Small intestine (tissue), 7 donors: Measurements from ENCODE around the gene C10orf105. TPM values are rescaled to one million over a fixed set of nuclear protein-coding genes. Genes with fewer than 3 reads are reported as not detected.

Experiments used
- DNase-seq, 2 donors: peaks; one replicate each; pipeline versions ENCODE4 v3.0.0 to v3.0.0-alpha.2; 2013
- FAIRE-seq: peaks from 2 replicates; lab custom pipeline; 2012; peaks lifted over from hg19 to GRCh38; lab: Jason Lieb, UNC
- H3K27ac ChIP-seq, 3 donors: one replicate each; pipeline ENCODE4 v1.5.1; 2013; ENCODE audit warnings: low read length in 2 of 3, mild to moderate bottlenecking in 2 of 3, control low read depth in 1 of 3, inconsistent platforms in 1 of 3, low read depth in 1 of 3, moderate library complexity in 1 of 3
- H3K27me3 ChIP-seq, 3 donors: one replicate each; pipeline ENCODE4 v1.6.1; 2013; ENCODE audit warnings: low read length in 3 of 3, inconsistent platforms in 1 of 3; ENCODE audit not compliant: control insufficient read depth in 3 of 3, insufficient read depth in 3 of 3
- H3K36me3 ChIP-seq, 3 donors: one replicate each; pipeline ENCODE4 v1.6.1; 2013; ENCODE audit warnings: low read length in 3 of 3, inconsistent platforms in 1 of 3, low read depth in 1 of 3, mild to moderate bottlenecking in 1 of 3, moderate library complexity in 1 of 3; ENCODE audit not compliant: control insufficient read depth in 3 of 3, insufficient read depth in 2 of 3
- H3K4me1 ChIP-seq, 3 donors: one replicate each; pipeline ENCODE4 v1.6.1; 2013; ENCODE audit warnings: low read length in 2 of 3, inconsistent platforms in 1 of 3, low read depth in 1 of 3, mild to moderate bottlenecking in 1 of 3, moderate library complexity in 1 of 3; ENCODE audit not compliant: control insufficient read depth in 3 of 3, insufficient read depth in 2 of 3
- H3K4me3 ChIP-seq, 3 donors: one replicate each; pipeline ENCODE4 v1.5.1; 2013; ENCODE audit warnings: low read length in 3 of 3, control low read depth in 1 of 3, inconsistent platforms in 1 of 3, low read depth in 1 of 3, mild to moderate bottlenecking in 1 of 3, moderate library complexity in 1 of 3
- H3K9me3 ChIP-seq, 2 donors: one replicate each; pipeline ENCODE4 v1.6.1; 2013; ENCODE audit warnings: low read depth in 1 of 2, low read length in 1 of 2; ENCODE audit not compliant: control insufficient read depth in 2 of 2, insufficient read depth in 1 of 2
- whole genome bisulfite sequencing, 3 donors: extraction: QIAGEN DNeasy Blood & Tissue Kit; methylation state at CpG; one replicate each; pipeline ENCODE4 v1.1.7; 2013; 5-methylcytosine and 5-hydroxymethylcytosine counted together
- polyA plus RNA-seq, 4 donors: library from polyadenylated mRNA; stranded (reverse) in 3 of 4; unstranded in 1 of 4; fragments of 200-250 nt in 3 of 4; fragments of 120-200 nt in 1 of 4; gene quantifications; one replicate each; pipeline versions ENCODE4 v1.2.1 to v1.2.3, GENCODE V29; 2013
- donor health status: healthy with polysubstance abuse.
- donor health status: control.
- donor health status: control.
- donor health status: Bipolar disorder and iron deficiency.
- donor health status: healthy.

The C10orf105 gene
- polyA plus RNA-seq, 4 donors = 0.06 to 0.27 TPM; not detected in 2

GRCh38 chr10:71684356-71685173 lies 35.0 kb downstream of the C10orf105 start:
- FAIRE-seq (no peak), DNase-seq (peak; percentile 50 to 71)
- no peak overlapping the region for H3K4me3 ChIP-seq
- H3K36me3 ChIP-seq = no peaks in the 10 kb centered on the region
- H3K27ac ChIP-seq = no peak overlapping the region
- H3K4me1 ChIP-seq = peaks cover 0 to 6% (median 0%) of the 10 kb centered on the region in 3 donors
- 43 to 70% (median 55%) methylated on average over 7 of the region's 7 CpGs for WGBS, 3 donors
- no peaks in the 10 kb centered on the region for H3K27me3 ChIP-seq
- H3K9me3 ChIP-seq = peaks cover 0 to 7% of the 10 kb centered on the region in 2 donors

DNA sequence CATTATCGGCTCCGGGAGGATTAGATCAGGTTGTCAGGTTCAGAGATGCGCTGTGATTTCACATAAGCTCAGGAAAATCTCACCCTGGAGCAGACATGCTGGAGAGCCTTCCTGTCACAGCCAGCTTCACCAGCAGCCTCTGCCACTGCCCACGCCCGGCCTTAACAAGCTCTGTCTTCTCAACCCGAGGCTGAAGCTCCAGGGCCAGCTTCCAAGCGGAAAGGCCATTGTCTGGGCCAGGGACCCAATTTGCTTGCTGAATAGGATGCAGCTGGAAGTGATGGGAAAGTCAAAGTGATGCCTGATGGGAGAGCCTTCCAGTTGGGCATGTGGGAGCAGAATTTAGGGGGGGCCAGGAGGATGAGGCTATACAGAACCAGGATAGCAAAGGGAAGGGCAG lies 36.3 kb downstream of the C10orf105 start:
- FAIRE-seq (no peak), DNase-seq (no peak)
- Histone ChIP-seq H3K36me3 (no peaks in the 10 kb centered on the region), H3K4me3 (no peak overlapping the region), H3K9me3 (peaks cover 0 to under 1% of the 10 kb centered on the region in 2 donors), H3K27me3 (no peaks in the 10 kb centered on the region), H3K27ac (no peak overlapping the region), H3K4me1 (peaks cover 0 to 6% (median 0%) of the 10 kb centered on the region in 3 donors)
- WGBS, 3 donors = 79 to 86% (median 84%) methylated on average over 7 of the region's 7 CpGs

DNA sequence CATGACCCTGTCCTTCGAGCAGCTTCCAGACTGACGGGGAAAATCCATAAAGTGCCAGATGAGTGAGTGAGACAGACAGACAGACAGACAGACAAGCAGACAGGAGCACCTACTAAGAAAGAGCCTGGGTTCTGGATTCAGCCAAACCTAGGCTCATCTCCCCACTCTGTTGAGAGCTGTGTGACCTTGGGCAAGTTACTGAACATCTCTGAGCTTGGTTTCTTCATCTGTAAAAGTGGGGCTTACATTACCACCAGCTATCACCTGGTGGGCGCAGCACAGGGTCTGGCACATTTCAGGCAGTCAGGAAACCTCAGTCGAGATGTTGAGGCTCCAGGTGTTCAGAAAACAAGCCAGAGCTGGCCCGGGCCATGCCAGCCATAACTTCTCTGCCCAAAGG lies 37.6 kb downstream of the C10orf105 start:
- H3K4me1 ChIP-seq = peaks cover 0 to 6% (median 0%) of the 10 kb centered on the region in 3 donors
- no peaks in the 10 kb centered on the region for H3K9me3 ChIP-seq
- 82 to 94% (median 90%) methylated on average over 5 of the region's 5 CpGs for WGBS, 3 donors
- H3K27me3 ChIP-seq = no peaks in the 10 kb centered on the region
- no peak for DNase-seq
- no peak for FAIRE-seq
- no peak overlapping the region for H3K4me3 ChIP-seq
- H3K27ac ChIP-seq = no peak overlapping the region
- no peaks in the 10 kb centered on the region for H3K36me3 ChIP-seq

- DNase-seq (no peak), FAIRE-seq (no peak)
- Histone ChIP-seq H3K4me1 (peaks cover 0 to 4% (median 0%) of the 10 kb centered on the region in 3 donors), H3K27ac (no peak overlapping the region), H3K27me3 (no peaks in the 10 kb centered on the region), H3K36me3 (no peaks in the 10 kb centered on the region), H3K9me3 (no peaks in the 10 kb centered on the region), H3K4me3 (no peak overlapping the region)
- WGBS, 3 donors = 78 to 83% (median 81%) methylated on average over 9 of the region's 9 CpGs
These were observed 40.2 kb downstream of the C10orf105 start for GRCh38 chr10:71679425-71679824.

- H3K27ac ChIP-seq = no peak overlapping the region
- no peaks in the 10 kb centered on the region for H3K36me3 ChIP-seq
- no peak overlapping the region for H3K4me3 ChIP-seq
- 71 to 88% (median 79%) methylated on average over 10 of the region's 10 CpGs for WGBS, 3 donors
- H3K9me3 ChIP-seq = no peaks in the 10 kb centered on the region
- no peaks in the 10 kb centered on the region for H3K27me3 ChIP-seq
- DNase-seq (no peak), FAIRE-seq (no peak)
- H3K4me1 ChIP-seq = no peaks in the 10 kb centered on the region
These were observed 41.3 kb downstream of the C10orf105 start for GRCh38 chr10:71678057-71678805.

GRCh38 chr10:71677261-71677660 lies 42.3 kb downstream of the C10orf105 start:
- FAIRE-seq = no peak

GRCh38 chr10:71675295-71675970 lies 44.1 kb downstream of the C10orf105 start:
- WGBS, 3 donors = 94 to 96% (median 96%) methylated on average over 6 of the region's 6 CpGs
- DNase-seq (no peak), FAIRE-seq (no peak)
- H3K9me3 ChIP-seq = no peaks in the 10 kb centered on the region
- no peak overlapping the region for H3K4me3 ChIP-seq
- no peaks in the 10 kb centered on the region for H3K27me3 ChIP-seq
- H3K27ac ChIP-seq = no peak overlapping the region
- peaks cover 0 to 12% (median 0%) of the 10 kb centered on the region in 3 donors for H3K4me1 ChIP-seq
- H3K36me3 ChIP-seq = no peaks in the 10 kb centered on the region

More at GRCh38 chr10:71677261-71677660, 42.3 kb downstream of the C10orf105 start:
- no peak for DNase-seq
- 79 to 91% (median 88%) methylated on average over 17 of the region's 17 CpGs for WGBS, 3 donors
- H3K27me3 ChIP-seq = no peaks in the 10 kb centered on the region
- H3K4me3 ChIP-seq = no peak overlapping the region
- no peaks in the 10 kb centered on the region for H3K9me3 ChIP-seq
- H3K27ac ChIP-seq = no peak overlapping the region
- H3K36me3 ChIP-seq = no peaks in the 10 kb centered on the region
- peaks cover 0 to 2% (median 0%) of the 10 kb centered on the region in 3 donors for H3K4me1 ChIP-seq
